ENCODE measurements around the gene CRYL1.
"Not testable (repeated sequence)": the region's sequence is repeated elsewhere in the genome, so short reads cannot be mapped to it uniquely, and the experiment has no call there.

Gene CRYL1

GRCh38 chr13:20451397-20451796, 74.3 kb downstream of the CRYL1 start:
- no peak for DNase-seq (ENCODE audit: low spot score)

DNA sequence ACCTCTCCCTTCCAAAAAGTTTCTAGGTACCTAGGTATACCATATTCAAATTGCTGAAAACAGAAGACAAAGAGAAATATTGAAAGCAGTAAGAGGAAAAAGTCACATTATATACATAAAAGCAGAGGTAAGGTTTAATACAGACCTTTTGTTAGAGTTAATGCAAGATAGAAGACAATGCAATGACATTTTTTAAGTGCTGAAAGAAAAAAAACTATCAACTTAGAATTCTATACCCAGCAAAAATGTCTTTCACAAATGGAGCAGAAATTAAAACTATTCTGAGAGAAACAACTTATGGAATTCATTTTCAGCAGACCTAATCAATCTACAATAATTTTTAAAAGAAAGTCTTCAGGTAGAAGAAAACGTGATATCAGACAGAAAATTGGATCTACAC, 77.2 kb downstream of the CRYL1 start:
- DNase-seq (ENCODE audit: low spot score), result no peak

- no peak for DNase-seq (ENCODE audit: low spot score)
Measured at GRCh38 chr13:20446900-20447299, 78.8 kb downstream of the CRYL1 start.

GRCh38 chr13:20446405-20446804, 79.3 kb downstream of the CRYL1 start:
- no peak for DNase-seq (ENCODE audit: low spot score)

GRCh38 chr13:20442798-20443381, 82.8 kb downstream of the CRYL1 start:
- DNase-seq (ENCODE audit: low spot score), result no peak

DNA sequence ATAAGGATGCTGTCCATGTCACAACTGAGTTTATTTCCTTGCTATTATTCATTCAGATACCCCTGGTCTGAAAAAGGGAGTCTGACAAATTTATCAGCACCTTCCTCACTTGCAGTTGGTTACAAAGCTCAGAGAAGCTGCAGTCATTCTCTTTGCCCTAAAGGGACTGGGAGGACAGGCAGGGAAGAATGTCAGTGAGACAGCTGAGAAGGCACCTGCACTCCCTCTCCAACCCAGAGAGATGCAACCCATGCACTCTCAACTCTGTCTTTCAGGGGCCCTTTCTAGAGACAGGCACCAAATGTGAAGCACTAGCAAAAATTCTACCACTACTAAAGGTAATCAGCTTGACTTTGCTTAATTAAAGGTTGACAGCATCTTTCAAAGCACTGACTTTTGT, 83.3 kb downstream of the CRYL1 start:
- DNase-seq (ENCODE audit: low spot score), result no peak

DNA sequence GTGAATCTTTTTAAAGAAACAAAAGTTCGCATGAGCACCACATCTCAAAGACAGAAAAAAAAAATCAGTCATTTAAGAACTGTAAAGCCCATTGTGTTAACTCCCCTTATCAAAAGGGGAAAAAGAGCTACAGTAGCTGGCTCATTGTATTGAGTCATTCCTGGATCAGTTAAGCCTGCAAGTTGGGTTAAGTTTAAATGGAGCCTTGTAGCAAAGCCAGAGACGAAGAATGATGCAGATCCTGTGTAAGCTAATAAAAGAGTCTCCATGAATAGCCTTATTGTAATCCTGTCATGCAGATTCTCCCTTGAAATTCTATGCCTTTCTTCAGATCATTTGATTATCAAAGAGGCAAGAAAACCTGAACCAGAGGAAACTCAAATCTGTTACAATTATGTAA, 83.8 kb downstream of the CRYL1 start:
- DNase-seq (ENCODE audit: low spot score), result no peak

GRCh38 chr13:20441056-20441455, 84.6 kb downstream of the CRYL1 start:
- DNase-seq (ENCODE audit: low spot score), result no peak

DNA sequence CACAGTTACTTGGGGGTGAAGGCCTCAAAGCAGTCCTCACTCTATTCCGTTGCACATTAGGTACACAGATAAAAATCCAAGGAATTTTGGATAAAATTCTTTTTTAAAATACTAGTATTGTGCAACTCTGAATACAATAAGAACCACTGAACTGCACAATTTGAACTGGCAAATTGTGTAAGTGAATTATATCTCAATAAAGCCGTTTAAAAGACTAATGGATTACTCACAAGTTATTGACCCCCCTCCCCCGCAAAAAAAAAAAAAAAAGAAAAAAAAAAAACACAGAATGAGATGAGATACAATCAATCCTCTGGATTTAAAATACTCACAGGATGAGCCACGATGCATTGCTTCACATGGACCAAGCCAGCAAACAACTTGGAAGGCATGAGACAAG, 86.4 kb downstream of the CRYL1 start:
- no peak for DNase-seq (ENCODE audit: low spot score)

- no peak for DNase-seq (ENCODE audit: low spot score)
Measured at GRCh38 chr13:20438801-20439200, 86.9 kb downstream of the CRYL1 start.

GRCh38 chr13:20436505-20436904, 89.2 kb downstream of the CRYL1 start:
- DNase-seq (ENCODE audit: low spot score), result no peak

DNA sequence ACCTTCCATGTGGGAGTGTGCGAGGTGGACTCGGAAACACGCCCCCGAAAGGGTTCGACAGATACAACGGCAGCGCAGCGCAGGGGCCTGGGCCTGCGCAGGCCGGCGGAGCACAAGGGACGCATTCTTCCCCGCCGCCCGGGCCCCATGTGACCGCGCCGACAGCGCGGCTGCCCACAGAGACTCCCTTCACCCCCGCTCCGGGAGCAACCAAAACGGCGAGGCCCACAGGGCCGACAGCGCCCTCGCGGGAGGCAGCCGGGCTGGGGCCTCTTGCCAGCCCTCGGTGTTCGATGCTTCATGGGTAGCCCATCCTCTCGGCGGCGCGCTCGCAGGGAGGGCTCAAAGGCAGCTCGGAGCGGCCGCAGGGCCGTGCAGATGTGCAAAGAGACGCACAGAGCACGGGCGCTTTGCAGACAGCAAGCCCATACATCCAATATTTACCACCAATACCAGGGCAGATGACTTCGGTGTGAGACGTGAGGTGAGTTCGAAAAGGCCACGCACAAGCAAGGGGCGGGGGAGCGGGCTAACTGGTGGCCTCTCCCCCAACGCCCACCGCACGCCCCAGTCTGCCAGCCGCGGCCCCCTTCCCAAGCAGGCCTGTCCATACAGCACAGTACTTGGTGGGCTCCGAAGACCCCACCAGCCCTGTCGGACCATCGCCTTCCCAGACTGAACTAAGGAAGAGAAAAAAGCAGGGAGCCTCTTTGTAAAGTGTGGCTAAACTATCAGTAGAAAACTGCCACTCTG, 89.9 kb downstream of the CRYL1 start:
- DNase-seq (ENCODE audit: low spot score), result no peak

- not testable (repeated sequence) for DNase-seq (ENCODE audit: low spot score)
Measured at GRCh38 chr13:20434210-20434609, 91.4 kb downstream of the CRYL1 start.

DNA sequence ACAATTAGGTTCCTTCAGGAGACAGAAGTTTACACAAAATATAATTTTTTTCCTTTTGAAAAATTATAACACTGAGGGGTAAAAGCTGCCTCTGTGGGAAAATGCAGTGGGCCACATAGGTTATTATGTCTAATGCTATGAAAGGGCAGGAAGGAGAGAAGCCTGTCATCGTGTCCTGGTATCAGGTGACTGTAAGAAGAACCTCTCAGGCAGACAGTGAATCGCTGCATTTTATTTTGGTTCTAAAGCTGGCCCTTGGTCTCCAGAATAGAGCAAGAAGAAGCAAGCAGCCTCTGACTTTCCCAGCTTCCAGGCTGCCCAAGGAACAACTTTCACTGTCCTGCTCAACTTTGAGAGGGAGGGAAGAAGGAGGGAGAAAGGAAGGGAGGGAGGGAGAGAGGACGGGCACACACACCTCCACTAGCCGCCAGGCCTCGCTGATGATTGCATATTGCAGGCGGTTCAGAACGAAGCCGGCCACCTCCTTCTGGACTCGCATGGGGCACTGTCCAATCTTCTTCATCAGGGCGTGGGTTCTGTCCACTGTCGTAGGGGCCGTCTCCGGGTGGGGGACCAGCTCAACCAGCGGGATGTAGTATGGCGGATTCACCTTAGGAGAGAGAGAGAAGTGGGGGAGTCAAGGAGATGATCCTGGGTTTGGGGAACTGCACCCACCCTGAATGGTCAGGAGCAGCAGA, 93.8 kb downstream of the CRYL1 start:
- DNase-seq (ENCODE audit: low spot score), result no peak

DNA sequence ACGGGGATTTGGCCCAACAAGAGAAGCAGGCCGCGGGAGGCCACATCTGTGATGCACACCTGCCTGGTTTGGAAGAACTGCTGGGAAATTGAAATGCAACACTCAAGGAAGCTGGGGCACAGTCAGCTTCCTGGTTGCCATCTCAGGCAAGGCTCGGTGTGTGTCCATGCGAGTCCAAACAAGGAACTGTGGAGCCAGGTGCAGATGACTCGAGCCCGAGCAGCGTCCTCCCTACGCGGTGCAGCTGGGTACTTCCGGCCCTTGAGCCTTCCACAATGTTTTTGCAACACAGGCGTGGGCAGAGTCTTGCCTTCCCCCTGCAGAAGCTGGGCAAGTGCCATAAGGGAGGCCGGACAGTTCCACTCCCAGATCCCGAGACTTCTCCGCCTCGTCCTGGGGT, 94.6 kb downstream of the CRYL1 start:
- DNase-seq (ENCODE audit: low spot score), result no peak

DNA sequence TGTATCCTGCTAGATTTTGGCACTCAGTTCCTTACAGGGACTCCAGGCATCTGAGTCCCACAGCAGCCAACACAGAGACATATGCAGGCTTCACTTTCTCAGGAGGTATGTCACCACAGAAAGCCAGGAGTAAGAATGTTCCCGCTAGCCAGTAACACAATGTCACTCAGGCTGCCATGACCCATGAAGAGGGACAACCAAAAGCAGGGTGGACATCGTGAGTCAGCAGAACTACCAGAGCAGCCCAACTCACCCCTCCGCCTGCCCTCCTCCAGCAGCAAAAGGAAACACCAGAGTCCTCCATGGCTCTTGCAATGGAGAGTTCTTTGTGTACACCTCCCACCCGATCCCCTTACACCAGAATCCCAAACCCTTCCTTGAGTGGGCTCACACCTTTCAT, 95.4 kb downstream of the CRYL1 start:
- DNase-seq (ENCODE audit: low spot score), result no peak

DNA sequence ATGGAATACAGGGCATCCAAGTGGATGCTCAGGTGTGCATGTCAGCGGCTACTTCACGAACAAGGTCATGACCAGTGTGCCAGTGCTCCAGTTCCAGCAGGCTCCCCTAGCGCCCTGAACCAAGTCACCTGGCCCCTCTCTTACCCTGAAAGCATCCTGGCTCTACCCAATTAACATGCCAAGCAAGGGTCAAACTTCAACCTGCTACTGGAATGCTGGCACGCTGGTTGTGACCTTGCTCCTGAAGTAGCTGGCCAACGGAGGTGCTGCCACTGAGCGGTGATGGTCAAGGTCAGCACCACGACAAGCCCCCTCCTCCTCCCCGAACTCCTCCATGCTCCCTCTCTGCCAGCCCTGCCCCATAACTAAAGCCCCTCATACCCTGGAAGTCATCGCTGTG, 96.0 kb downstream of the CRYL1 start:
- no peak for DNase-seq (ENCODE audit: low spot score)

- DNase-seq (ENCODE audit: low spot score), result no peak
Measured at GRCh38 chr13:20428666-20429644, 96.7 kb downstream of the CRYL1 start.

DNA sequence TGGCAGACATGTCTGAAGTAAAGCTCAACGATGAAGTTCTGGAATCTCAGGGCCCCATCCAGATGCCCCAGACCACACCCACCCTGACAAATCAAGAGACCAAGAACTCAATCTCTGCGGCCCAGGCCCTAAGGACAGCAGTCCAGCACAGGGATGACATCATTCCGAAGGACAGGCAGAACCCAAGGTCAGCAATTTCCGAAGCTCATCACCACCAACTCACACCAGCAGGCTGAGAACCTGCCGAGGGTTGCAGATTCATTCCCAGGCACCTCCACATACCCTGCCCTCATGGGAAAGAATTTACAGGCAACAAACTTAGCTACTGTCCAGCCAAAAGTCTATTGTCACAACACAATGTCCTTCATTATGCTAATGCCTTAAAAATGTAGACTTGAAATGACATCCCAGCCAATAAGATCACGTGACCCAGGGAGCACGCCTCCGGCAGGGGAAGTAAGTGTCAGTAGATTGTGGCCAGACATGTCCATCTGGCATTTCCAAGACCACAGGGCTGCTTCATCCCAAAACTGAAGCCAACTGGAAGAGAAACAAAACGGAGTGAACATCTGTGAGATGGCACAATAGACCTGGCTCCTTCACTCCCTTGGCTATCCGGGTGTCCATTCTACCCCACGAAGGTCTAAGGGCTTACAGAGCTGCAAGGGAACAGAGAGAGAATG, 98.8 kb downstream of the CRYL1 start:
- no peak for DNase-seq (ENCODE audit: low spot score)

- DNase-seq (ENCODE audit: low spot score), result no peak
Measured at GRCh38 chr13:20425819-20426219, 99.8 kb downstream of the CRYL1 start.

GRCh38 chr13:20424949-20425348, 100.7 kb downstream of the CRYL1 start:
- no peak for DNase-seq (ENCODE audit: low spot score)

DNA sequence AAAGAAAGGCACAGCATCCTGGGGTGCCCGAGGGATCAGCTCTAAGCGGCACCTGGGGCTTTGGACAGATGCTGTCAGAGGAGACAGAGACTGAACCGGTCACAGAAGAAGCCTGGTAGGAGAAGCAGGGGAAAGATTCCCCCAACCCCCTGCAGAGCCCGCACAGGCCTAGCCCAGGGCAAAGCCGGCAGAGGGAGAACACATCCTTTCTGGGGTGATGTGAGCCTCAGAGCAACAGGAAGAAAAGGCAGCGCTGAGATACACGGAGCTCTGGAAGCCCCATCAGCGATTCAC, 101.2 kb downstream of the CRYL1 start:
- DNase-seq (ENCODE audit: low spot score), result no peak

All from HuH-7 (cell line).